ENCODE results near the gene MED25. TPM values are rescaled to one million over a fixed set of nuclear protein-coding genes. Genes with fewer than 3 reads are reported as not detected.

The MED25 gene
- total RNA-seq, 1 donor from 2014 or later: 40.1 TPM

DNA sequence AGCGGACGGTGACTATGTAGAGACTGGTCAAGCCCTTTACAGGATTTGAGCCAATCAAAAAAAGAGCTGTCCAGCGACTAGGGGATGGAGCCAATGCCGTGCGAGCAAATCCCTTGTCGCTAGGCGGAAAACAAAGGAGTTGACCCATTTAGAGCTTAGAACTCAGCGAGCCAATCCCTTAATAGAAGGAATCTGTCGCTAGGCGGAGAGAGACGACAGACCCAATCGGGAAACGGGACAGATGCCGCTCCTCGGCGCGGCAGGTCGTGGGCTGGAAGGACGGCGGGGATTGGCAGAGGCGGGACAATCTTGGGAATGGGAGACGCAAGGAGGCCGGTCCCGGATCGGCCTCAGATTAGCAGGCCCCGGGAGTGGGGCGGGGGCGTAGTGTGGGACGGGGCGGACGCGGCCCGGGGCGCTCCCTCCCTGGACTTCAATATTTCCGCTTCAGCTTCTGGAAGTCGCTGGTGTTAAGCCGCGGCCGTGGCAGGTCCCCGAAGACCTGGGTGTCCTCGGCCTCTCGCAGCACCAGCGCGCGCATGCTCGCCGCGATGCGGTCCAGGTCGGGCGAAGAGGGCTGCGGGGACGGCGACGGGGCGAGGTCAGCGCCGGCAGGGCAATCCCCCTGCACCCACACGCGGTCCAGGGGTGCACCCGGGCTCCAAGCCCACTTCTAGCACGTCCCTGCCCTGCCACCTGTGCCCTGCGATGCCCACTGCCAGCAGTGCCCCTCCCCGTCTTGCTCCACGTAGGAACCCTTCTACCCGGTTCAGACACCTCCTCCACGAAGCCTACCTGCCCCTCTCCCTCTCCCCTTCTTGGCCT is 51.6 kb downstream of the MED25 start:
- TF ChIP-seq, protein P1, sequence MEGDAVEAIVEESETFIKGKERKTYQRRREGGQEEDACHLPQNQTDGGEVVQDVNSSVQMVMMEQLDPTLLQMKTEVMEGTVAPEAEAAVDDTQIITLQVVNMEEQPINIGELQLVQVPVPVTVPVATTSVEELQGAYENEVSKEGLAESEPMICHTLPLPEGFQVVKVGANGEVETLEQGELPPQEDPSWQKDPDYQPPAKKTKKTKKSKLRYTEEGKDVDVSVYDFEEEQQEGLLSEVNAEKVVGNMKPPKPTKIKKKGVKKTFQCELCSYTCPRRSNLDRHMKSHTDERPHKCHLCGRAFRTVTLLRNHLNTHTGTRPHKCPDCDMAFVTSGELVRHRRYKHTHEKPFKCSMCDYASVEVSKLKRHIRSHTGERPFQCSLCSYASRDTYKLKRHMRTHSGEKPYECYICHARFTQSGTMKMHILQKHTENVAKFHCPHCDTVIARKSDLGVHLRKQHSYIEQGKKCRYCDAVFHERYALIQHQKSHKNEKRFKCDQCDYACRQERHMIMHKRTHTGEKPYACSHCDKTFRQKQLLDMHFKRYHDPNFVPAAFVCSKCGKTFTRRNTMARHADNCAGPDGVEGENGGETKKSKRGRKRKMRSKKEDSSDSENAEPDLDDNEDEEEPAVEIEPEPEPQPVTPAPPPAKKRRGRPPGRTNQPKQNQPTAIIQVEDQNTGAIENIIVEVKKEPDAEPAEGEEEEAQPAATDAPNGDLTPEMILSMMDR (IDR thresholded peaks at IDR 0.05): peak; percentile 31
- peak; percentile 97 for DNase-seq (ENCODE audit: low spot score)
- no peaks in the 10 kb centered on the region for H3K9me3 Mint-ChIP-seq (ENCODE audit: low read depth)
- H3K36me3 Mint-ChIP-seq (ENCODE audit: low read depth): peaks cover 5% of the 10 kb centered on the region
- no peaks in the 10 kb centered on the region for H3K27me3 Mint-ChIP-seq (ENCODE audit: low read depth)
- H3K4me1 Mint-ChIP-seq (ENCODE audit: low read depth): peaks cover 46% of the 10 kb centered on the region
- no peak overlapping the region for H3K4me3 Mint-ChIP-seq (ENCODE audit: unreplicated experiment)
- peak overlapping the region; percentile 95 for H3K27ac Mint-ChIP-seq (ENCODE audit: unreplicated experiment)

DNA sequence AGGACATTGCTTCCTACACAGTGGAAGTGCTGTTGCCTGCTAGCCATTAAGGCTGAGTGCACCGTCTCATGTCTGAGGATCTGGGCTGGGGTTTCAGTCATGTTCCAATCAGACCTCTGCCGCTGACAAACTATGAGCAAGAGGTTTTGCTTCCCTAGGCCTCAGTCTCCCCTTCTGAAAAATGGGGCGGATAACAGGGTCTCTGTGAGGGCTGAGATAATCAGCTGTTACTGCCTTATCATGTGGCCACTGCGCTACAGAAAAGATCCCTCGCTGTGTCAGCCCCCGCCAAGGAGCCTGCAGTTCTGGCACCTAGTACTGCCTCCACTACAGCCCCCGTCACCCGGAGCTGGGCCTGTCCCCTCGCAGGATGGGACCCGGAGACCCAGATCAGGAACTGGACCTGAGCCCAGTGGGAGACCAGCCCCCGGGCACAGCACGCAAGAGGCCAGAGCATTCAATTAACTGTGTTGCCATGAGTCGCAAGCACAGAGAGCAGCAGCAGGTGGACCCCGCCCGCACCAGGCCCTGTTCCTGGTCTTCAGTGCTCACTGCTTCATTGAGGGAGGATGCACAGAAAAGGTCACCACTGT is 52.3 kb downstream of the MED25 start:
- Mint-ChIP-seq H3K9me3 (ENCODE audit: low read depth) (no peaks in the 10 kb centered on the region), H3K27ac (ENCODE audit: unreplicated experiment) (peak overlapping the region; percentile 95), H3K36me3 (ENCODE audit: low read depth) (peaks cover 3% of the 10 kb centered on the region), H3K27me3 (ENCODE audit: low read depth) (no peaks in the 10 kb centered on the region), H3K4me1 (ENCODE audit: low read depth) (peaks cover 46% of the 10 kb centered on the region), H3K4me3 (ENCODE audit: unreplicated experiment) (no peak overlapping the region)
- TF ChIP-seq, protein P1 (IDR thresholded peaks at IDR 0.05): no peak
- DNase-seq (ENCODE audit: low spot score): peak; percentile 91

DNA sequence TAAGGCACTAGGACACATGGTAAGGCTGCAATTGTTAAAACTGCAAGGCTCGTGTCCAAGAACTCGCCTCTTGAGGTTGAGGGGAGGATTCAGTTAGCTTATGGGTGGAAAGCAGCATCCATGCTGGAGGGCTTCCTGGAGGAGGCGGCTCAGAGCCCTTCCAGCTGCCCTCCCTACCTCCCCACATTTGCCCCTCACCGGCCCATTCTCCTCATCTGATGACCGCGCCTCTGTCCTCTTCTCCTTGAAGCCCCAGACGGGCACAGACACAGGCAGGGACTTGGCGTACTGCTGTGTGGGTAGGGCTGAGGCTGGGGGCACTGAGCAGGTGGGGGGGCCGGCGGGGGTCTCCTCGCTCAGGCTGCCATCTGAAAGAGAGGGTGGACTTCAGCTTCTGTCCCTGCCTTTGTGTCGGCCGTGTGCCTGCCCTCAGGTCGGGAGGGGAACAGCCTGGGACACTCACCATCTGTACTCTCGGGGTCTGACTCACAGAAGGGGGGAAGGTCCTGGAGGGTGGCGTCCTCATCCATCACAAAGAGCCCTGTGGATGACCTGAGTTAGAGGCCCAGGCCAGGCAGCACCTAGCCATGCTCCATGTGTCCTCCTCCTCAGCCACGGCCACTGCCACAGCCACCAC is 53.4 kb downstream of the MED25 start:
- H3K4me3 Mint-ChIP-seq (ENCODE audit: unreplicated experiment): no peak overlapping the region
- DNase-seq (ENCODE audit: low spot score): no peak
- peaks cover 40% of the 10 kb centered on the region for H3K4me1 Mint-ChIP-seq (ENCODE audit: low read depth)
- H3K36me3 Mint-ChIP-seq (ENCODE audit: low read depth): peaks cover 3% of the 10 kb centered on the region
- H3K27me3 Mint-ChIP-seq (ENCODE audit: low read depth): no peaks in the 10 kb centered on the region
- H3K9me3 Mint-ChIP-seq (ENCODE audit: low read depth): no peaks in the 10 kb centered on the region
- H3K27ac Mint-ChIP-seq (ENCODE audit: unreplicated experiment): peak overlapping the region; percentile 39
- TF ChIP-seq, protein P1 (IDR thresholded peaks at IDR 0.05): no peak

DNA sequence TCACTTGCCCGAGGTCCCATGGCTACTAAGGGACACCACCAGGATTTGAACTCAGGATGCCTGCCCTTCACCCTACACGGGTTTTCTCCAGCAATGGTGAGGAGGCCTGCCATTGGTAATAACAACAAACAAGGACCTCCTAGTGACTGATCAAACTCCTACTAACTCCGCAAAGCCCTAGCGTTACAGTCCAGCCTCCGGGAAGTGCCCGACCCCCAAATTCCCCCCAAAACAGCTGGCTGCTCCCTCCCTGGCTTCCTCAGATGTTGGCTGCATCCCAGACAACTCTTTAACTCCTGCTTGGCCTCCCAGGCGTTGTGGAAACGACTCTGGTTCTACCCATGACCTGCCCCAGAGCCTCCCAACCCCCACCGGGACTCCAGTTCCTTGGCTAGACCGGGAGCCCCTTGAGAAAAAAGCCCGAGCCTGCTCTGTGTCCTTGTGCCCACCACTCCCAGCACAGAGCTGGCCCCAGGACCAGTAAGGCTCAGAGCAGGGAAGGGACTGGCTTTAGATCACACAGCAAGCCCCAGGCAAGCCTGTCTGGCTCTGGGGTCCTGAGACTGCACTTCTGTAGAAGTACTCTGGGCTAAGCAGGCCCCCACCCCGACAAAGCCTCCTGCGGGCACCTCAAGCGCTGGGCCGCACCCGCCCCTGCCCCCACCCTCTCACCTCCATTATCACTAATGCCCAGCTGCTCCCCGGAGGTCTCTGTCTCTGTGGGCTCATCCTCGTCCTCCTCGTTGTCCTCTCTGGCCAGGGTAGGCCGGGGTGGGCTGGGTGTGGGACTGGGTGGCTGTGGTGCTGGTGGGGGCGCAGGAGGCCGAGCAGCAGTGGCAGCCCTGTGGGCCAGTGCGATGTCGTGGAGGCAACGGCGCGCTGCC is 54.4 kb downstream of the MED25 start:
- Mint-ChIP-seq H3K27me3 (ENCODE audit: low read depth) (no peaks in the 10 kb centered on the region), H3K36me3 (ENCODE audit: low read depth) (peaks cover 3% of the 10 kb centered on the region), H3K9me3 (ENCODE audit: low read depth) (no peaks in the 10 kb centered on the region), H3K4me1 (ENCODE audit: low read depth) (peaks cover 35% of the 10 kb centered on the region), H3K27ac (ENCODE audit: unreplicated experiment) (peak overlapping the region; percentile 39), H3K4me3 (ENCODE audit: unreplicated experiment) (no peak overlapping the region)
- DNase-seq (ENCODE audit: low spot score): peak; percentile 69
- TF ChIP-seq, protein P1 (IDR thresholded peaks at IDR 0.05): no peak
